ENCODE data around the gene PDE2A. TPM values are rescaled to one million over a fixed set of nuclear protein-coding genes. Genes with fewer than 3 reads are reported as not detected.

Gene PDE2A
- total RNA-seq, result 0.30 and 1.3 TPM in 2 replicates

DNA sequence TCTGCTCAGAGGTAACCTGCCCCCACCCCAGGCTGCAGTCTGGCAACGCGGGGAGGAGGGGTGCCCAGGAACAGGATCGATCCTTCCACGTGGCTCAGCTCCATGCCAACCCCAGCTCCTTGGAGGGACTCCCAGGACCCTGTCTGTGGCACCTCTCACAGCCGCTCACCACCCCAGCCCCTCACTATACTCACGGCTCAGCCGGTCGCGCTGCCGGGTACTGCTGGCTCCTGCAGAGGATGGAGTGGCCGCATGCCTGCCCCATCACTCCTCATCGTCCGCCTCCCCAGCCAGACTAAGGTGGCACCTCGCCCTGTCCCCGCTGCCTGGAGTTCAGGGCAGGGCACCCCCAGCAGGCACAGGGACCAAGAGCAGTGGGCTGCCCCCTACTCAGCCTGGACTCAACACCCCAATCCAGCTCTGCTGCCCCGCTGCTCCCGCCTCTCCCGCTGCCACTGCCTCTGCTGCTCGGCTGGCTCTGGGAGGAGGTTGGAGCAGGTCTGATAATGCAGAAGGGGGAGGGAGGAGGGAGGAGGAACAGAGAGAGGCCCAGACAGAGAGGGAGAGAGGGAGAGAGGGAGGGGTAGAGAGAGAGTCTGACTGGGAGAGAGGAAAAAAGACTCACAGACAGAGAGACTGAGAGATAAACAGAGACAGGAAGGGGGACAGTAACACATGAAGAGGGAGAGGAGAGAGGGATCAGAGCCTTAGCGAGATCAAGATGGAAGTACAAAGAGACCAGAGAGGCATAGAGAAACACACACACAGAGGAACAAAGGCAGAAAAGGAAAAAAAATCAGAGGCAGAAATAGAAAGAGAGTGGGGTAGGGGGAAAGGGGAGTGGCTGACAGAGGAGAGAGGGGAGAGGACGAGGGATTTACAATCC lies at the start of gene PDE2A:
Gene PDE2A (minus strand): TSS at position 480 of the 886 bp plus-strand sequence. CDS start 215 bp downstream, at position 265.

Other genes with a start within 250 kb of the PDE2A start
- gene CLPB, start 239.9 kb downstream of the PDE2A start, total RNA-seq, result 36.5 and 47.5 TPM in 2 replicates
- gene ARAP1, start 78.0 kb upstream of the PDE2A start, total RNA-seq, result 129 and 154 TPM in 2 replicates
- 23.4 and 41.3 TPM in 2 replicates for gene STARD10, start 119.6 kb upstream of the PDE2A start, total RNA-seq
- gene ATG16L2, start 140.0 kb upstream of the PDE2A start, total RNA-seq, result 9.2 and 11.1 TPM in 2 replicates

Measured in smooth muscle cell of the umbilical artery (primary cell).